Activated CD4-positive, alpha-beta T cell treated with anti-CD3 and anti-CD28 coated beads for 36 hours (primary cell): ENCODE measurements around the gene CHST11. TPM values are rescaled to one million over a fixed set of nuclear protein-coding genes. Genes with fewer than 3 reads are reported as not detected.
A peak's percentile ranks its signal among the peaks of the same experiment; 100 is the strongest.
"Not testable (repeated sequence)": the region's sequence is repeated elsewhere in the genome, so short reads cannot be mapped to it uniquely, and the experiment has no call there.

Source experiments
- ATAC-seq: fragments of 200-7000 bp; cut with Tn5 transposase; one replicate; pipeline ENCODE4 v1.10.0; 2021; ENCODE audit warnings: mild to moderate bottlenecking, moderate library complexity
- CTCF ChIA-PET: fragments of 350-600 bp; sonication (Branson Sonifier 250); formaldehyde crosslinking; loops from one replicate; lab custom pipeline; 2021; ENCODE audit warnings: antibody characterized with exemption; lab: Charles Lee
- POLR2A ChIA-PET: fragments of 350-600 bp; sonication (Branson Sonifier 250); formaldehyde crosslinking; loops from one replicate; lab custom pipeline; 2021; ENCODE audit warnings: antibody characterized with exemption, inconsistent platforms; lab: Charles Lee
- DNase-seq: peaks from one replicate; pipeline ENCODE4 v3.0.0-alpha.2; 2020
- H3K27ac Mint-ChIP-seq: one replicate; pipeline ENCODE4 v1.8.0; 2021; ENCODE audit warnings: mixed read lengths
- H3K27me3 Mint-ChIP-seq: one replicate; pipeline ENCODE4 v1.8.0; 2021; ENCODE audit warnings: mixed read lengths
- H3K36me3 Mint-ChIP-seq: one replicate; pipeline ENCODE4 v1.8.0; 2021; ENCODE audit warnings: low read depth, mixed read lengths
- H3K4me1 Mint-ChIP-seq: one replicate; pipeline ENCODE4 v1.8.0; 2021; ENCODE audit warnings: mixed read lengths
- H3K4me3 Mint-ChIP-seq: one replicate; pipeline ENCODE4 v1.8.0; 2021; ENCODE audit warnings: mild to moderate bottlenecking, moderate library complexity, mixed read lengths
- H3K9me3 Mint-ChIP-seq: one replicate; pipeline ENCODE4 v1.8.0; 2021; ENCODE audit warnings: low read depth, mixed read lengths
- intact Hi-C, 2 experiments: fragments of 100-400 bp; cut with DNase I in 1 of 2; cut with micrococcal nuclease in 1 of 2; formaldehyde crosslinking; loops; one replicate each; pipeline versions ENCODE4 v1.14.2 to v1.15.1; 2022 to 2024; cut with DNase I, micrococcal nuclease
- total RNA-seq, 2 experiments: library from RNA; stranded (reverse); gene quantifications; one replicate each; pipeline ENCODE4 v1.2.3, GENCODE V29; 2021

The CHST11 gene
- total RNA-seq, 2 experiments from 2014 or later = 33.3 to 33.6 TPM

GRCh38 chr12:104546575-104546974, 89.8 kb downstream of the CHST11 start:
- no peak overlapping the region for H3K27ac Mint-ChIP-seq
- no peak overlapping the region for H3K4me3 Mint-ChIP-seq
- H3K36me3 Mint-ChIP-seq = peaks cover 4% of the 10 kb centered on the region
- H3K4me1 Mint-ChIP-seq = peaks cover 40% of the 10 kb centered on the region
- H3K27me3 Mint-ChIP-seq = no peaks in the 10 kb centered on the region
- ChIA-PET POLR2A (no interaction called here), CTCF (interaction anchor here (0.7 to 2.1 kb wide), 2 partner anchors 19 to 165 kb away, joined by 4 to 5 read pairs; no protein-coding TSS in a partner anchor)
- intact Hi-C loops = no loop called here
- ATAC-seq (no peak), DNase-seq (no peak)
- no peaks in the 10 kb centered on the region for H3K9me3 Mint-ChIP-seq

GRCh38 chr12:104547235-104547634, 90.5 kb downstream of the CHST11 start:
- intact Hi-C loops = no loop called here
- ATAC-seq (peak; percentile 53), DNase-seq (no peak)
- Mint-ChIP-seq H3K9me3 (no peaks in the 10 kb centered on the region), H3K36me3 (peaks cover 4% of the 10 kb centered on the region), H3K27ac (no peak overlapping the region), H3K4me1 (peaks cover 44% of the 10 kb centered on the region), H3K27me3 (no peaks in the 10 kb centered on the region), H3K4me3 (no peak overlapping the region)
- ChIA-PET CTCF (interaction anchor here (0.7 to 1.0 kb wide), 3 partner anchors 96 to 632 kb away, joined by 3 read pairs; no protein-coding TSS in a partner anchor), POLR2A (no interaction called here)

DNA sequence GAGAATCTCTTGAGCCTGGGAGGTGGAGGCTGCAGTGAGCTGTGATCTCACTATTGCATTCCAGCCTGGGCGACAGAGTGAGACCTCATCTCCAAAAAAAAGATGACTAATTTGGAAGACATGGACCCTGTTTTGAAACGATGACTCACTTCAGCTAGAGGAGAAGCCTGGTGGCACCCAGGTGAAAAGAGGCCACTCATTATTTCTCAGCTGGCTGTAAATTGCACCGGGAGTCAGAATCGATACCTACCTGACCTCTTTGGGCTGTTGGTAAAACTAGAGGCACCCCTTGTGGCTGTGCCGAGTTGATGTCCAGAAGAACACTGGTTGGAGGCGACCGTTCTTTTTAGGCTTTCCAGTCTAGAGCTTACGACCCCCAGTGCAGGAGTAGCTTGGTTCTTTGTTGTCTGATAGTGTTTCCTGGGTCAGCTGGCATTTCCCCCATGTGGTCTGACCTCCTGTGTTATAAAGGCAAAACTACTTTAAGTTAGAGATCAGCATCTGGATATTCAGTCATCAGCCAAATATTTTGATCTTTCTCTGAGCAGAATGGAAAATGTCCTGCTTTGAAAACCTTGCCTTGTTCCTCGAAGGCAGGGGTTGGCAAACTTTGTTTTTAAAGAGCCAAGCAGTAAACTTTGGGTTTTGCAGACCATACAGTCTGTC, 93.2 kb downstream of the CHST11 start:
- POLR2A ChIA-PET = no interaction called here
- Mint-ChIP-seq H3K27me3 (no peaks in the 10 kb centered on the region), H3K4me1 (peaks cover 52% of the 10 kb centered on the region), H3K4me3 (no peak overlapping the region), H3K9me3 (peaks cover 8% of the 10 kb centered on the region), H3K36me3 (peaks cover 7% of the 10 kb centered on the region), H3K27ac (no peak overlapping the region)
- ATAC-seq = peak; percentile 63
- DNase-seq = no peak
- CTCF ChIA-PET = interaction anchor here (0.6 to 1.6 kb wide), 4 partner anchors 13 to 168 kb away, joined by 3 to 4 read pairs (median 3); no protein-coding TSS in a partner anchor
- intact Hi-C loops = no loop called here

GRCh38 chr12:104551313-104551931, 94.7 kb downstream of the CHST11 start:
- DNase-seq = no peak
- Mint-ChIP-seq H3K36me3 (peaks cover 5% of the 10 kb centered on the region), H3K27me3 (no peaks in the 10 kb centered on the region), H3K4me1 (peaks cover 51% of the 10 kb centered on the region), H3K9me3 (peaks cover 8% of the 10 kb centered on the region), H3K27ac (no peak overlapping the region), H3K4me3 (no peak overlapping the region)
- POLR2A ChIA-PET = no interaction called here
- ATAC-seq = no peak
- CTCF ChIA-PET = interaction anchor here (0.8 to 1.2 kb wide), 2 partner anchors 81 to 145 kb away, joined by 3 read pairs; no protein-coding TSS in a partner anchor
- intact Hi-C loops = no loop called here

DNA sequence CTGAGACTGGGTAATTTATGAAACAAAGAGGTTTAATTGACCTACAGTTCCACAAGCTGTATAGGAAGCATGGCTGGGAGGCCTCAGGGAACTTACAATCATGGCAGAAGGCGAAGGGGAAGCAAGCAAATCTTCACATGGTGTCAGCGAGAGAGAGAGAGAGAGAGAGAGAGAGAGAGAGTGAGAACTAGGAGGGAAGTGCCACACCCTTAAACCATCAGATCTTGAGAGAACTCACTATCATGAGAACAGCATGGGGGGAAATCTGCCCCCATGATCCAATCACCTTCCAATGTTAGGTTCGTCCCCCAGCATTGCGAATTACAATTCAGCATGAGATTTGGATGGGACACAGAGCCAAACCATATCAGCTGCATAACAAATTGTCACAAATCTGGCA, 96.7 kb downstream of the CHST11 start:
- H3K4me1 Mint-ChIP-seq = peaks cover 45% of the 10 kb centered on the region
- intact Hi-C loops = no loop called here
- DNase-seq = no peak
- H3K4me3 Mint-ChIP-seq = no peak overlapping the region
- CTCF ChIA-PET = no interaction called here
- POLR2A ChIA-PET = interaction anchor here (0.7 kb wide), 1 partner anchor 28 kb away, joined by 4 read pairs; no protein-coding TSS in a partner anchor
- H3K27ac Mint-ChIP-seq = no peak overlapping the region
- peaks cover 8% of the 10 kb centered on the region for H3K9me3 Mint-ChIP-seq
- no peak for ATAC-seq
- H3K27me3 Mint-ChIP-seq = no peaks in the 10 kb centered on the region
- peaks cover 5% of the 10 kb centered on the region for H3K36me3 Mint-ChIP-seq

DNA sequence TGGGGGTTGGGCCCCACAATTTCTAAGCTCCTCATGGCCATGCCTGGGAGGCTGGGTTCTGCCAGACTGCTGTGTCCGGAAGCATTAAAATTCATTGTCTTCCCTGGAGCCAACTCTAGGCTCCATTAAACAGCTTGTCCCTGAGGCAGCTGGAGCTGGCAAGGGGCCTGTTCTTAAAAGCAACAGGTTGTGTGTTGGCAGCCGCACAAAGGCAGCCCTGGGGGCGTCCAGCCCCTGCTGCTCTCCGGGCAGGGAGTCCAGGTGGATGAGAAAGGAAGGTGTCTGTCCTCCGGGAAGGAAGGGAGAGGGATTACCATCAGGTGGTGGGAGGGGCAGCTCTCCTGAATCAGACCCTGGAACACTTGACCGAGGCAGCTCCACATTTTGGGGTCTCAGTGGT, 98.9 kb downstream of the CHST11 start:
- H3K4me1 Mint-ChIP-seq = peaks cover 32% of the 10 kb centered on the region
- no peak overlapping the region for H3K4me3 Mint-ChIP-seq
- H3K27me3 Mint-ChIP-seq = no peaks in the 10 kb centered on the region
- H3K9me3 Mint-ChIP-seq = peaks cover 8% of the 10 kb centered on the region
- DNase-seq (no peak), ATAC-seq (no peak)
- CTCF ChIA-PET = interaction anchor here (0.6 to 1.7 kb wide), 4 partner anchors 13 to 732 kb away, joined by 3 to 7 read pairs (median 4); no protein-coding TSS in a partner anchor
- peaks cover 8% of the 10 kb centered on the region for H3K36me3 Mint-ChIP-seq
- no peak overlapping the region for H3K27ac Mint-ChIP-seq
- POLR2A ChIA-PET = no interaction called here
- intact Hi-C loops = no loop called here

DNA sequence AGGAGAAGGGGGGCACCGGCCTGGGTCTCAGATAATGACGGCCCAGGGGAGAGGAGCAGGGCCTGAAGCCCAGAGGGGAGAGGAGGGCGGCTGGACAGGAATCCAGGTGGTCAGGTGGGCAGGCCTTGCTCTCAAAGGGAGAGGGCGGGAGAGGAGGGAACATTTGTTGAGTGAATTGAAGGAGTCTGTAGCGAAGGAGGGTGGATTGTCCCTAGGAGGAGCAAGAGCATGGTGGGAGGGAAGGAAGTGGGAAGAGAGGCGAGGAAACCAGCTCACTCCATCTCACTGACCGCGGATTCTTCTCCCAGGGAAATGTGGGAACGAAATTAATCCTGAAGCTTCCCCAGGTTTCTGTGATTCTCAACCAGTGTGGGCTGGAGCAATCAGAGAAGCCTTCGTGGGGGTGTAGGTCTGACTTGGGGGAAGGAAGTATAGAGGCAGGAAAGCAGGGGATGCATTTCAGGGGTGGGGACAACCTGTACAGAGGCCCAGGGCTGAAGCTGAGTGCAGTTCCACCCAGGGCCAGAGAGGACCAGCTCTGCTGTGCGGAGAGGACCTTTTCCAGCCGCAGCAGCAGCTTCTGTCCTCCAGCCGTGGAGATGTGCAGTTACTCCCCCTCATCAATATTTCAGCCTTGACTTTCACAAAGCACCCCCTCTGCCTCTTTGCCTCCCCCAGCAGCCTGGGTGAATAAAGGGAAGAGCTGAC, 100.9 kb downstream of the CHST11 start:
- intact Hi-C loops = no loop called here
- peaks cover 19% of the 10 kb centered on the region for H3K4me1 Mint-ChIP-seq
- H3K36me3 Mint-ChIP-seq = peaks cover 7% of the 10 kb centered on the region
- ChIA-PET POLR2A (no interaction called here), CTCF (no interaction called here)
- peaks cover 6% of the 10 kb centered on the region for H3K9me3 Mint-ChIP-seq
- no peak for DNase-seq
- H3K27ac Mint-ChIP-seq = no peak overlapping the region
- H3K4me3 Mint-ChIP-seq = no peak overlapping the region
- ATAC-seq = no peak
- H3K27me3 Mint-ChIP-seq = no peaks in the 10 kb centered on the region

- Mint-ChIP-seq H3K27ac (no peak overlapping the region), H3K4me3 (no peak overlapping the region), H3K36me3 (peaks cover 22% of the 10 kb centered on the region), H3K4me1 (peaks cover 9% of the 10 kb centered on the region), H3K9me3 (peaks cover 10% of the 10 kb centered on the region), H3K27me3 (no peaks in the 10 kb centered on the region)
- ChIA-PET POLR2A (no interaction called here), CTCF (no interaction called here)
- intact Hi-C loops = loop anchor here in 1 of 2 experiments (10.0 kb wide), 1 partner anchor 176 kb away; no protein-coding TSS in a partner anchor
- no peak for DNase-seq
- ATAC-seq = no peak
Observed at GRCh38 chr12:104560881-104561280, 104.1 kb downstream of the CHST11 start.

GRCh38 chr12:104562763-104563162, 106.0 kb downstream of the CHST11 start:
- H3K9me3 Mint-ChIP-seq = peaks cover 10% of the 10 kb centered on the region
- no peak overlapping the region for H3K4me3 Mint-ChIP-seq
- DNase-seq = no peak
- peaks cover 28% of the 10 kb centered on the region for H3K36me3 Mint-ChIP-seq
- no peaks in the 10 kb centered on the region for H3K27me3 Mint-ChIP-seq
- H3K27ac Mint-ChIP-seq = no peak overlapping the region
- peaks cover 22% of the 10 kb centered on the region for H3K4me1 Mint-ChIP-seq
- ATAC-seq = no peak
- CTCF ChIA-PET = interaction anchor here (1.1 kb wide), 1 partner anchor 14 kb away, joined by 3 read pairs; no protein-coding TSS in a partner anchor
- intact Hi-C loops = loop anchor here in 1 of 2 experiments (10.0 kb wide), 1 partner anchor 178 kb away; no protein-coding TSS in a partner anchor
- POLR2A ChIA-PET = no interaction called here

DNA sequence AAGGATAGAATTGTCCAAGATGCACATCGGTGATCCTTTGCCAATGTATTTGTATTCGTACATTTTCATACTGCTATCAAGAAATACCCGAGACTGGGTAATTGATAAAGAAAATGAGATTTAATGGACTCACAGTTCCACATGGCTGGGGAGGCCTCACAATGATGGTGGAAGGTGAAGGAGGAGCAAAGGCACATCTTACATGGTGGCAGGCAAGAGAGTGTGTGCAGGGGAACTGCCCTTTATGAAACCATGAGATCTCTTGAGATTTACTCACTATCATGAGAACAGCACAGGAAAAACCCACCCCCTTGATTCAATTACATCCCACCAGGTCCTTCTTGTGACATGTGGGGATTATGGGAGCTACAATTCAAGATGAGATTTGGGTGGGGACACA, 107.9 kb downstream of the CHST11 start:
- H3K4me1 Mint-ChIP-seq = peaks cover 41% of the 10 kb centered on the region
- H3K27ac Mint-ChIP-seq, H3K27me3 Mint-ChIP-seq, DNase-seq, POLR2A ChIA-PET, H3K4me3 Mint-ChIP-seq, ATAC-seq: not testable (repeated sequence)
- CTCF ChIA-PET = interaction anchor here (1.0 kb wide), 1 partner anchor 37 kb away, joined by 3 read pairs; no protein-coding TSS in a partner anchor
- H3K9me3 Mint-ChIP-seq = peaks cover 10% of the 10 kb centered on the region
- intact Hi-C loops = loop anchor here in 1 of 2 experiments (5.0 to 10.0 kb wide), 2 partner anchors 118 to 180 kb away; no protein-coding TSS in a partner anchor
- peaks cover 26% of the 10 kb centered on the region for H3K36me3 Mint-ChIP-seq
